Superior temporal gyrus (tissue), 1 donor: ENCODE results near the gene TMEM109.

ENCODE experiments used
- DNase-seq: peaks from one replicate; pipeline ENCODE4 v3.0.0-alpha.2; 2016; ENCODE audit errors: extremely low spot score

Gene TMEM109

GRCh38 chr11:60925868-60926267 lies 11.9 kb downstream of the TMEM109 start:
- DNase-seq, result no peak

- no peak for DNase-seq
Measured at GRCh38 chr11:60926500-60926899, 12.5 kb downstream of the TMEM109 start.

- DNase-seq, result no peak
Measured at GRCh38 chr11:60927061-60927592, 13.2 kb downstream of the TMEM109 start.

GRCh38 chr11:60927600-60927999 lies 13.6 kb downstream of the TMEM109 start:
- DNase-seq, result no peak

GRCh38 chr11:60928563-60929001 lies 14.6 kb downstream of the TMEM109 start:
- DNase-seq, result no peak

GRCh38 chr11:60929764-60930163 lies 15.8 kb downstream of the TMEM109 start:
- no peak for DNase-seq

- no peak for DNase-seq
Measured at GRCh38 chr11:60930394-60930793, 16.4 kb downstream of the TMEM109 start.

- no peak for DNase-seq
Measured at GRCh38 chr11:60931917-60932316, 18.0 kb downstream of the TMEM109 start.

- DNase-seq, result no peak
Measured at GRCh38 chr11:60932605-60933356, 18.8 kb downstream of the TMEM109 start.

GRCh38 chr11:60933416-60934123 lies 19.6 kb downstream of the TMEM109 start:
- no peak for DNase-seq

GRCh38 chr11:60934124-60934789 lies 20.3 kb downstream of the TMEM109 start:
- no peak for DNase-seq

- DNase-seq, result no peak
Measured at GRCh38 chr11:60934790-60935605, 21.0 kb downstream of the TMEM109 start.

GRCh38 chr11:60935676-60936442 lies 21.9 kb downstream of the TMEM109 start:
- no peak for DNase-seq

- no peak for DNase-seq
Measured at GRCh38 chr11:60936467-60937143, 22.6 kb downstream of the TMEM109 start.

- no peak for DNase-seq
Measured at GRCh38 chr11:60937144-60937527, 23.2 kb downstream of the TMEM109 start.

- no peak for DNase-seq
Measured at GRCh38 chr11:60937811-60938210, 23.9 kb downstream of the TMEM109 start.

GRCh38 chr11:60938500-60938899 lies 24.5 kb downstream of the TMEM109 start:
- DNase-seq, result no peak

GRCh38 chr11:60939301-60939700 lies 25.3 kb downstream of the TMEM109 start:
- DNase-seq, result no peak

GRCh38 chr11:60939855-60940254 lies 25.9 kb downstream of the TMEM109 start:
- DNase-seq, result no peak
